ENCODE measurements around the gene APOE. TPM values are rescaled to one million over a fixed set of nuclear protein-coding genes. Genes with fewer than 3 reads are reported as not detected.

The APOE gene
- total and polyA plus RNA-seq, 9 of the 15 experiments (the other 6 are each of a cell fraction or from before 2014, with no cell fraction given) = 0.14 to 180 (median 58.1) TPM; not detected in 1

GRCh38 chr19:44939668-44940067 lies 34.1 kb downstream of the APOE start:
- TF ChIP-seq, protein P1, sequence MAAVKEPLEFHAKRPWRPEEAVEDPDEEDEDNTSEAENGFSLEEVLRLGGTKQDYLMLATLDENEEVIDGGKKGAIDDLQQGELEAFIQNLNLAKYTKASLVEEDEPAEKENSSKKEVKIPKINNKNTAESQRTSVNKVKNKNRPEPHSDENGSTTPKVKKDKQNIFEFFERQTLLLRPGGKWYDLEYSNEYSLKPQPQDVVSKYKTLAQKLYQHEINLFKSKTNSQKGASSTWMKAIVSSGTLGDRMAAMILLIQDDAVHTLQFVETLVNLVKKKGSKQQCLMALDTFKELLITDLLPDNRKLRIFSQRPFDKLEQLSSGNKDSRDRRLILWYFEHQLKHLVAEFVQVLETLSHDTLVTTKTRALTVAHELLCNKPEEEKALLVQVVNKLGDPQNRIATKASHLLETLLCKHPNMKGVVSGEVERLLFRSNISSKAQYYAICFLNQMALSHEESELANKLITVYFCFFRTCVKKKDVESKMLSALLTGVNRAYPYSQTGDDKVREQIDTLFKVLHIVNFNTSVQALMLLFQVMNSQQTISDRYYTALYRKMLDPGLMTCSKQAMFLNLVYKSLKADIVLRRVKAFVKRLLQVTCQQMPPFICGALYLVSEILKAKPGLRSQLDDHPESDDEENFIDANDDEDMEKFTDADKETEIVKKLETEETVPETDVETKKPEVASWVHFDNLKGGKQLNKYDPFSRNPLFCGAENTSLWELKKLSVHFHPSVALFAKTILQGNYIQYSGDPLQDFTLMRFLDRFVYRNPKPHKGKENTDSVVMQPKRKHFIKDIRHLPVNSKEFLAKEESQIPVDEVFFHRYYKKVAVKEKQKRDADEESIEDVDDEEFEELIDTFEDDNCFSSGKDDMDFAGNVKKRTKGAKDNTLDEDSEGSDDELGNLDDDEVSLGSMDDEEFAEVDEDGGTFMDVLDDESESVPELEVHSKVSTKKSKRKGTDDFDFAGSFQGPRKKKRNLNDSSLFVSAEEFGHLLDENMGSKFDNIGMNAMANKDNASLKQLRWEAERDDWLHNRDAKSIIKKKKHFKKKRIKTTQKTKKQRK (IDR thresholded peaks at IDR 0.05; ENCODE audit: borderline replicate concordance, low read depth, low read length) = no peak
- TF ChIP-seq, protein P2, sequence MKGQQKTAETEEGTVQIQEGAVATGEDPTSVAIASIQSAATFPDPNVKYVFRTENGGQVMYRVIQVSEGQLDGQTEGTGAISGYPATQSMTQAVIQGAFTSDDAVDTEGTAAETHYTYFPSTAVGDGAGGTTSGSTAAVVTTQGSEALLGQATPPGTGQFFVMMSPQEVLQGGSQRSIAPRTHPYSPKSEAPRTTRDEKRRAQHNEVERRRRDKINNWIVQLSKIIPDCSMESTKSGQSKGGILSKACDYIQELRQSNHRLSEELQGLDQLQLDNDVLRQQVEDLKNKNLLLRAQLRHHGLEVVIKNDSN (CRISPR knock-in tag; IDR thresholded peaks at IDR 0.05) = no peak
- TF ChIP-seq SRSF7 (optimal IDR thresholded peaks at IDR 0.05; ENCODE audit: low read depth, low read length) = no peak
- TF ChIP-seq DEAF1 (CRISPR knock-in tag; IDR thresholded peaks at IDR 0.05) = no peak
- TF ChIP-seq CEBPB (tag; IDR thresholded peaks at IDR 0.05) = 0 out of 2 replicates have a peak, but pooled peaks have one; percentile 5
- 0 out of 2 replicates have a peak, but pooled peaks have one; percentile 60 for TF ChIP-seq ZKSCAN1 (IDR thresholded peaks at IDR 0.05; ENCODE audit: low read depth, low read length)
- TF ChIP-seq DACH1 (IDR thresholded peaks at IDR 0.05; ENCODE audit: partially characterized antibody) = no peak
- no peak for TF ChIP-seq SLC30A9 (CRISPR knock-in tag; IDR thresholded peaks at IDR 0.05)
- in situ Hi-C loops (cut with MboI) (no loop called here), intact Hi-C loops (cut with micrococcal nuclease) (no loop called here)
- Histone ChIP-seq H2AFZ (ENCODE audit: low read depth, low read length) (no peak overlapping the region), H3K4me2 (ENCODE audit: insufficient read depth, low read length) (no peak overlapping the region), H3K27me3 (ENCODE audit: control insufficient read depth in 2 of 2, insufficient read depth in 2 of 2, low read length in 2 of 2) (no peaks in the 10 kb centered on the region), H3K9ac (ENCODE audit: insufficient read depth in 1 of 2, low read depth in 2 of 2, low read length in 2 of 2) (no peak overlapping the region), H3K4me3 (no peak overlapping the region), H3K9me3 (replicated peaks; ENCODE audit: control insufficient read depth, insufficient read depth, low read depth, low read length) (no peaks in the 10 kb centered on the region), H3K9me1 (ENCODE audit: control insufficient read depth, insufficient read depth, low read length) (no peaks in the 10 kb centered on the region), H3K36me3 (ENCODE audit: control insufficient read depth, insufficient read depth, low read length) (no peaks in the 10 kb centered on the region), H3K4me1 (replicated peaks in 1 of 2; ENCODE audit: control insufficient read depth in 2 of 2, insufficient read depth in 2 of 2, low read length in 2 of 2) (peaks cover 21 to 33% of the 10 kb centered on the region in 2 experiments; a peak in 4 of 5 replicates), H3K27ac (ENCODE audit: extremely low read depth, low read depth, low read length) (no peak overlapping the region), H3K79me2 (ENCODE audit: control insufficient read depth, insufficient read depth, low read length) (no peaks in the 10 kb centered on the region), H4K20me1 (replicated peaks; ENCODE audit: control insufficient read depth, insufficient read depth, low read length) (no peaks in the 10 kb centered on the region)
- 71% methylated on average over 4 of the region's 5 CpGs for WGBS (ENCODE audit: insufficient coverage, low coverage, missing lambda C conversion rate)
- BruUV-seq (replicated peaks) = no TSS peak
- ChIA-PET POLR2A (no interaction called here), CTCF (ENCODE audit: low intra/inter-chr PET ratio) (no interaction called here)
- FAIRE-seq (no peak), ATAC-seq (no peak), DNase-seq (ENCODE audit: extremely low read depth in 1 of 4, low spot score in 3 of 4) (no peak)
